Neural progenitor cell (in vitro differentiated cells): ENCODE data around the gene KIAA1210.

Experiments
- CTCF ChIP-seq: fragments of 200-600 bp; sonication (generic); IDR thresholded peaks from 2 replicates; pipeline ENCODE4 v1.5.1; 2017; ENCODE audit warnings: antibody characterized with exemption, mild to moderate bottlenecking
- EZH2 ChIP-seq: fragments of 200-600 bp; sonication (generic); IDR thresholded peaks from 2 replicates; pipeline ENCODE4 v1.6.1; 2017; ENCODE audit warnings: antibody characterized with exemption, mild to moderate bottlenecking, moderate library complexity

GRCh38 chrX:119156241-119156640, 28.6 kb upstream of the KIAA1210 start:
- TF ChIP-seq EZH2: no peak
- TF ChIP-seq CTCF: no peak
